AG04449 (cell line): Measurements from ENCODE around the gene CACNB3.

ENCODE experiments used
- CTCF ChIA-PET: fragments of 350-600 bp; formaldehyde crosslinking; extraction: SDS; loops from one replicate; lab custom pipeline; 2021; ENCODE audit warnings: antibody characterized with exemption; lab: Yijun Ruan, JAX
- POLR2A ChIA-PET: fragments of 400-600, 350-600 bp; formaldehyde crosslinking; extraction: SDS; loops from one replicate; lab custom pipeline; 2020; ENCODE audit warnings: antibody characterized with exemption, inconsistent platforms; lab: Yijun Ruan, JAX
- DNase-seq: peaks from one replicate; pipeline ENCODE4 v3.0.0-alpha.2; 2010; ENCODE audit warnings: low read depth, low spot score
- H3K4me3 ChIP-seq: 2 replicates; pipeline ENCODE4 v1.5.1; 2011; ENCODE audit warnings: low read depth, mild to moderate bottlenecking, control low read depth, low read length
- TF ChIP-seq, protein P1 (sequence below): IDR thresholded peaks from one replicate; pipeline ENCODE4 v1.5.1; 2011; ENCODE audit warnings: mild to moderate bottlenecking, moderate library complexity, low read length, control low read depth, inconsistent platforms; ENCODE audit not compliant: insufficient read depth; ENCODE audit errors: missing control alignments

CACNB3 gene

GRCh38 chr12:48863291-48863690, 45.0 kb downstream of the CACNB3 start:
- no peak overlapping the region for H3K4me3 ChIP-seq
- ChIA-PET CTCF (interaction anchor here (0.6 to 27.6 kb wide), 3 partner anchors 10 to 22 kb away, joined by 3 to 852 read pairs (median 24); partner anchors contain the start of gene DDX23), POLR2A (no interaction called here)
- DNase-seq: no peak
- TF ChIP-seq, protein P1, sequence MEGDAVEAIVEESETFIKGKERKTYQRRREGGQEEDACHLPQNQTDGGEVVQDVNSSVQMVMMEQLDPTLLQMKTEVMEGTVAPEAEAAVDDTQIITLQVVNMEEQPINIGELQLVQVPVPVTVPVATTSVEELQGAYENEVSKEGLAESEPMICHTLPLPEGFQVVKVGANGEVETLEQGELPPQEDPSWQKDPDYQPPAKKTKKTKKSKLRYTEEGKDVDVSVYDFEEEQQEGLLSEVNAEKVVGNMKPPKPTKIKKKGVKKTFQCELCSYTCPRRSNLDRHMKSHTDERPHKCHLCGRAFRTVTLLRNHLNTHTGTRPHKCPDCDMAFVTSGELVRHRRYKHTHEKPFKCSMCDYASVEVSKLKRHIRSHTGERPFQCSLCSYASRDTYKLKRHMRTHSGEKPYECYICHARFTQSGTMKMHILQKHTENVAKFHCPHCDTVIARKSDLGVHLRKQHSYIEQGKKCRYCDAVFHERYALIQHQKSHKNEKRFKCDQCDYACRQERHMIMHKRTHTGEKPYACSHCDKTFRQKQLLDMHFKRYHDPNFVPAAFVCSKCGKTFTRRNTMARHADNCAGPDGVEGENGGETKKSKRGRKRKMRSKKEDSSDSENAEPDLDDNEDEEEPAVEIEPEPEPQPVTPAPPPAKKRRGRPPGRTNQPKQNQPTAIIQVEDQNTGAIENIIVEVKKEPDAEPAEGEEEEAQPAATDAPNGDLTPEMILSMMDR: no peak

- CTCF ChIA-PET: interaction anchor here (0.6 to 27.6 kb wide), 8 partner anchors 9 to 131 kb away, joined by 3 to 852 read pairs (median 6); partner anchors contain the start of gene DDX23
- POLR2A ChIA-PET: interaction anchor here (0.7 to 1.5 kb wide), 3 partner anchors 13 to 129 kb away, joined by 3 to 16 read pairs (median 3); partner anchors contain the start of gene DDX23
- TF ChIP-seq, protein P1: no peak
Measured at GRCh38 chr12:48865281-48866051, 47.2 kb downstream of the CACNB3 start, which contains the start of gene RND1. TSS of gene RND1 (minus strand) at chr12:48865870. CDS start at chr12:48865767, 103 bp downstream.

GRCh38 chr12:48866052-48866711, 47.9 kb downstream of the CACNB3 start:
- CTCF ChIA-PET: interaction anchor here (0.6 to 27.6 kb wide), 9 partner anchors 10 to 122 kb away, joined by 3 to 852 read pairs (median 5); partner anchors contain the start of gene DDX23
- TF ChIP-seq, protein P1: no peak
- peak overlapping the region; percentile 77 for H3K4me3 ChIP-seq
- POLR2A ChIA-PET: interaction anchor here (0.7 to 1.5 kb wide), 3 partner anchors 13 to 128 kb away, joined by 3 to 16 read pairs (median 3); partner anchors contain the start of gene DDX23
- no peak for DNase-seq

More at GRCh38 chr12:48865281-48866051, 47.2 kb downstream of the CACNB3 start, which contains the start of gene RND1:
- H3K4me3 ChIP-seq: peak within 1 kb of the TSS; percentile 77
- peak; percentile 36 for DNase-seq

GRCh38 chr12:48868451-48868850, 50.2 kb downstream of the CACNB3 start:
- ChIA-PET POLR2A (no interaction called here), CTCF (interaction anchor here (1.5 to 27.6 kb wide), 4 partner anchors 11 to 67 kb away, joined by 4 to 852 read pairs (median 44); partner anchors contain the start of gene DDX23)
- TF ChIP-seq, protein P1: no peak
- DNase-seq: no peak
- no peak overlapping the region for H3K4me3 ChIP-seq

- TF ChIP-seq, protein P1: no peak
- POLR2A ChIA-PET: no interaction called here
Measured at GRCh38 chr12:48869191-48869590, 50.9 kb downstream of the CACNB3 start.

More at GRCh38 chr12:48869191-48869590, 50.9 kb downstream of the CACNB3 start:
- DNase-seq: no peak
- CTCF ChIA-PET: interaction anchor here (0.6 to 27.6 kb wide), 5 partner anchors 13 to 67 kb away, joined by 3 to 852 read pairs (median 4); partner anchors contain the start of gene DDX23
- H3K4me3 ChIP-seq: no peak overlapping the region
